Measurements from ENCODE around the gene KLHL20. TPM values are rescaled to one million over a fixed set of nuclear protein-coding genes. Genes with fewer than 3 reads are reported as not detected.
"Not testable (repeated sequence)": the region's sequence is repeated elsewhere in the genome, so short reads cannot be mapped to it uniquely, and the experiment has no call there.

The KLHL20 gene
- total RNA-seq, 4 donors from 2014 or later = 18.2 to 31.6 (median 19.9) TPM

DNA sequence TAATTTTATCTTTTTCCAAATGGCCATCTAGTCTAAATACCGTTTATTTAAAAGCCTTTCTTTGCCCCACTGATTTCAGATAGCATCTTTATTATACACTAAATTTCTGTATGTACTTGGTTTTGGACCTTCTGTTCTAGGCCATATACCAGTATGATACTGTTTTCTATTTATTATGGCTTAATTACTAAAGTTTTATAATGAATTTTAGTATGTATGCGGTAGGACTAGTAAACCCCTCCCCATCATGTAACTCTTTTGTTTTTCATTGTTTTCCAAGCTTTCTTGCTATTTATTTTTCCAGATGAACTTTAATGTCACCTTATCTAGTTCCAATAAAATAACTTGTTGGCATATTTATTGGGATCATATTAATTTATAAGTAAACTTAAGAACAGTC lies 29.9 kb downstream of the KLHL20 start:
- intact Hi-C loops (cut with DNase I; ENCODE audit: low total_unique reads) = no loop called here
- DNase-seq (ENCODE audit: low spot score in 2 of 2) = no peak
- no peak overlapping the region for H3K4me3 ChIP-seq (ENCODE audit: low read depth, poor library complexity, severe bottlenecking)
- TF ChIP-seq POLR2A (IDR thresholded peaks at IDR 0.05) = no peak
- TF ChIP-seq, protein P1, sequence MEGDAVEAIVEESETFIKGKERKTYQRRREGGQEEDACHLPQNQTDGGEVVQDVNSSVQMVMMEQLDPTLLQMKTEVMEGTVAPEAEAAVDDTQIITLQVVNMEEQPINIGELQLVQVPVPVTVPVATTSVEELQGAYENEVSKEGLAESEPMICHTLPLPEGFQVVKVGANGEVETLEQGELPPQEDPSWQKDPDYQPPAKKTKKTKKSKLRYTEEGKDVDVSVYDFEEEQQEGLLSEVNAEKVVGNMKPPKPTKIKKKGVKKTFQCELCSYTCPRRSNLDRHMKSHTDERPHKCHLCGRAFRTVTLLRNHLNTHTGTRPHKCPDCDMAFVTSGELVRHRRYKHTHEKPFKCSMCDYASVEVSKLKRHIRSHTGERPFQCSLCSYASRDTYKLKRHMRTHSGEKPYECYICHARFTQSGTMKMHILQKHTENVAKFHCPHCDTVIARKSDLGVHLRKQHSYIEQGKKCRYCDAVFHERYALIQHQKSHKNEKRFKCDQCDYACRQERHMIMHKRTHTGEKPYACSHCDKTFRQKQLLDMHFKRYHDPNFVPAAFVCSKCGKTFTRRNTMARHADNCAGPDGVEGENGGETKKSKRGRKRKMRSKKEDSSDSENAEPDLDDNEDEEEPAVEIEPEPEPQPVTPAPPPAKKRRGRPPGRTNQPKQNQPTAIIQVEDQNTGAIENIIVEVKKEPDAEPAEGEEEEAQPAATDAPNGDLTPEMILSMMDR (IDR thresholded peaks at IDR 0.05) = no peak
- 96 to 97% methylated on average over 2 of the region's 2 CpGs for WGBS, 2 donors

DNA sequence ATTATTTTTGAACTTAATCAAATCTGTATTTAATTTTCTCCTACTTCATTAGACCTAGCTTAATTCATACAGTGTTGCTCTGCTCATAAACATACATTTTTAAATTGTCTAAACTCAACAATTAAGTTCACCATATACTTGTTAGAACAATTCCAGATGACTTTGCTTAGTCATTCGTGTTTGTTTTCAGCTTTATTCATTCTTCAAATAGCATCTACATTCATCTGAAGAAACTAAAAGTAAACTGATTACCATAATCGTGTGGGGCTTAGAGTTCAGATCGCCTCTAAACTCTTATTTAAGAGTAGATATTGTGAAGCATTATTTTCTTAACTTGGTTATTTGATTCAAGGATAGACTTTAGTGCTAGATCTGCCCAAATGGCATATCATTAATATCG lies 34.4 kb downstream of the KLHL20 start:
- no peak for TF ChIP-seq POLR2A (IDR thresholded peaks at IDR 0.05)
- TF ChIP-seq, protein P1 (IDR thresholded peaks at IDR 0.05) = no peak
- 86 to 92% methylated on average over 4 of the region's 4 CpGs for WGBS, 2 donors
- no peak for DNase-seq (ENCODE audit: low spot score in 2 of 2)
- intact Hi-C loops (cut with DNase I; ENCODE audit: low total_unique reads) = no loop called here
- H3K4me3 ChIP-seq (ENCODE audit: low read depth, poor library complexity, severe bottlenecking) = no peak overlapping the region

DNA sequence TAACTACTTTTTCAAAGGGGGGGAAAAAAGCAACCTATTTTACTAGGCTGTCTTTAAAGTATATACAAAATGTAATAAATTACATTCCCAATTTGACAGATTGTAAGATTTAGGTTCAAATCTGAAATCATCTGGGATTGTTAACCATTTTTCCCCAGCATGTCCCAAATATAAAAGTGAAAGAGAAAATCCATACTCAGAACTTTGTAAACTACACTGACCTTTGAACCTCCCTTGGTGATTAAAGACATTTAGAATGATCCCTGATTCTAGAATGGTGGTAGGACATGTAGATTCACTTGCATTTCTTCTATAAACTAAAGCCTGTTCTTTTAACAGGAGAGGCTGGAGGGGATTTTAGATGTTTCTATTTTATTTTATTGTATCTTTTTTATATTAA lies 39.0 kb downstream of the KLHL20 start:
- intact Hi-C loops (cut with DNase I; ENCODE audit: low total_unique reads) = no loop called here
- H3K4me3 ChIP-seq (ENCODE audit: low read depth, poor library complexity, severe bottlenecking) = no peak overlapping the region
- TF ChIP-seq, protein P1 (IDR thresholded peaks at IDR 0.05) = no peak
- no peak for TF ChIP-seq POLR2A (IDR thresholded peaks at IDR 0.05)
- no peak for DNase-seq (ENCODE audit: low spot score in 2 of 2)

DNA sequence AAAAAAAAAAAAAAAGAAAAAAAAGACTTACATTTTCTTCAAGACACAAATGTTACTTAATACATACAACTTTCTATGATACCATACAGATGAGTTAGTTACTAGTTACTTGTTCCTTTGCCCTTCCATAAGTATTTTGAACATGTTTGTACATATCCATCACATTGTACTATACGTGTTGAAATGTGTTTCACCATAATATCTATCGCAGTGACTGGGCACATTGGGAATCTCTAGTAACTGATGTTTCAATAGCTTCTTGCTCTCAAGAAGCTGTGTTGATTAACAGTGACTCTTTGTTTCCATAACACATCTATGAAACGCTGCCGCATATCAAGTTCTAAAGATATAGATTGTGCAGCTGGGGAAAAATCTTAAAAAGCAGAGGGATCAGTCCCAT lies 42.9 kb downstream of the KLHL20 start:
- H3K4me3 ChIP-seq (ENCODE audit: low read depth, poor library complexity, severe bottlenecking) = no peak overlapping the region
- TF ChIP-seq, protein P1 (IDR thresholded peaks at IDR 0.05) = no peak
- no peak for TF ChIP-seq POLR2A (IDR thresholded peaks at IDR 0.05)
- 98 to 99% methylated on average over 4 of the region's 4 CpGs for WGBS, 2 donors
- DNase-seq (ENCODE audit: low spot score in 2 of 2) = no peak
- intact Hi-C loops (cut with DNase I; ENCODE audit: low total_unique reads) = no loop called here

DNA sequence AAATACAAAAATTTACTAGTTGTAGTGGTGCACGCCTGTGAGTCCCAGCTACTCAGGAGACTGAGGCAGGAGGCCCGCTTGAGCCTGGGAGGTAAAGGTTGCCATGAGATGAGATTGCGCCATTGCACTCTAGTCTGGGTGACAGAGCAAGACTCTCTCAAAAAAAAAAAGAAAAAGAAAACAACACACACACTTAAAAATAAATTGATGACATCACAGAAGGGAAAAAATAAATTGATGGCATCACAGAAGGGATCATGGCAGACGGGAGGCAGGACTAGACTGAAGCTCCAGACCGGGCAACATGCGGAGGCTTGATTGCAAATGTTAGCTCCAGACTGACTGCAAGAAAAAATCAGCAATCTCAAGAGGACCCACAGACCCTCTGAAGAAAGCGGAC lies 43.3 kb downstream of the KLHL20 start:
- WGBS, 2 donors = 95 to 97% methylated on average over 7 of the region's 7 CpGs
- intact Hi-C loops (cut with DNase I; ENCODE audit: low total_unique reads) = no loop called here
- no peak overlapping the region for H3K4me3 ChIP-seq (ENCODE audit: low read depth, poor library complexity, severe bottlenecking)
- no peak for TF ChIP-seq POLR2A (IDR thresholded peaks at IDR 0.05)
- TF ChIP-seq, protein P1 (IDR thresholded peaks at IDR 0.05) = no peak
- DNase-seq (ENCODE audit: low spot score in 2 of 2) = no peak

DNA sequence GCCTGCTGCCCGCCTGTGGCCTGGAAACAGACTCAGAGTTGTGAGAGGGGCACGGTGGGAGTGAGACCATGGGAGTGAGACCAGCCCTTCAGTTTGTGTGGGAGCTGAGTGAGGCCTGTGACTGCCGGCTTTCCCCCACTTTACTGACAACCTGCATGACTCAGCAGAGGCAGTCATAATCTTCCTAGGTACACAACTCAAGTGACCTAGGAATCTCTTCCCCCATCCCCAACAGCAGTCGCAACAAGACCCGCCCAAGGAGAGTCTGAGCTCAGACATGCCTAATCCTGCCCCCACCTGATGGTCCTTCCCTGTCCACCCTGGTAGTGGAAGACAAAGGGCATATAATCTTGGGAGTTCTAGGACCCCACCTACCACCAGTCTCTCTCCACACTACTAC lies 44.2 kb downstream of the KLHL20 start:
- no peak overlapping the region for H3K4me3 ChIP-seq (ENCODE audit: low read depth, poor library complexity, severe bottlenecking)
- intact Hi-C loops (cut with DNase I; ENCODE audit: low total_unique reads) = no loop called here
- TF ChIP-seq POLR2A (IDR thresholded peaks at IDR 0.05) = no peak
- TF ChIP-seq, protein P1 (IDR thresholded peaks at IDR 0.05) = no peak
- 99 to 100% methylated on average over 5 of the region's 5 CpGs for WGBS, 2 donors
- no peak for DNase-seq (ENCODE audit: low spot score in 2 of 2)

DNA sequence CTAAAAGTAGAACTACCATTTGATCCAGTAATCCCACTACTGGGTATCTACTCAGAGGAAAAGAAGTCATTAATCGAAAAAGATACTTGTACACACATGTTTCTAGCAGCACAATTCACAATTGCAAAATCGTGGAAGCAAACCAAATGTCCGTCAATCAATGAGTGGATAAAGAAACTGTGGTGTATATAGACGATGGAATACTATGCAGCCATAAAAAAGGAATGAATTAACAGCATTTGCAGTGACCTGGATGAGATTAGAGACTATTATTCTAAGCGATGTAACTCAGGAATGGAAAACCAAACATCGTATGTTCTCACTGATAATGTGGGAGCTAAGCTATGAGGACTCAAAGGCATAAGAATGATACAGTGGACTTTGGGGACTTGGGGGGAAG lies 49.5 kb downstream of the KLHL20 start:
- H3K4me3 ChIP-seq (ENCODE audit: low read depth, poor library complexity, severe bottlenecking); DNase-seq (ENCODE audit: low spot score in 2 of 2); intact Hi-C loops (cut with DNase I; ENCODE audit: low total_unique reads): not testable (repeated sequence)
- WGBS, 2 donors = 96 to 97% methylated on average over 6 of the region's 6 CpGs
